PFSK-1 (cell line): ENCODE data around the gene TEX13D.

ENCODE experiments used
- FOXP2 ChIP-seq: optimal IDR thresholded peaks from 2 replicates; pipeline ENCODE3; 2011; ENCODE audit warnings: borderline replicate concordance, control low read depth, inconsistent platforms; ENCODE audit not compliant: insufficient read depth; ENCODE audit errors: extremely low read length, extremely low read depth
- POLR2AphosphoS5 ChIP-seq: IDR thresholded peaks from 2 replicates; pipeline ENCODE4 v1.6.1; 2012; ENCODE audit warnings: low read depth, mild to moderate bottlenecking, control low read depth, low read length, moderate library complexity
- REST ChIP-seq, 2 experiments: IDR thresholded peaks; 2 replicates each; pipeline versions ENCODE4 v1.6.1 to v1.8.0; 2011 to 2012; ENCODE audit warnings: low read depth in 2 of 2, low read length in 2 of 2, control low read depth in 1 of 2, inconsistent platforms in 1 of 2, mild to moderate bottlenecking in 1 of 2, moderate library complexity in 1 of 2; ENCODE audit not compliant: insufficient read depth in 1 of 2
- SIN3A ChIP-seq: IDR thresholded peaks from 2 replicates; pipeline ENCODE4 v1.6.1; 2012; ENCODE audit warnings: mild to moderate bottlenecking, low read length, moderate library complexity, borderline replicate concordance; ENCODE audit not compliant: insufficient read depth
- TAF1 ChIP-seq: IDR thresholded peaks from 2 replicates; pipeline ENCODE4 v1.6.1; 2012; ENCODE audit warnings: low read length, control low read depth, borderline replicate concordance; ENCODE audit not compliant: insufficient read depth

Gene TEX13D

GRCh38 chrX:124348885-124349453 lies 16.5 kb downstream of the TEX13D start:
- TF ChIP-seq SIN3A (no peak), FOXP2 (no peak), TAF1 (no peak), POLR2AphosphoS5 (no peak), REST (IDR thresholded peaks at IDR 0.05; ENCODE audit: insufficient read depth in 1 of 2, low read depth in 2 of 2, low read length in 2 of 2) (no peak)

DNA sequence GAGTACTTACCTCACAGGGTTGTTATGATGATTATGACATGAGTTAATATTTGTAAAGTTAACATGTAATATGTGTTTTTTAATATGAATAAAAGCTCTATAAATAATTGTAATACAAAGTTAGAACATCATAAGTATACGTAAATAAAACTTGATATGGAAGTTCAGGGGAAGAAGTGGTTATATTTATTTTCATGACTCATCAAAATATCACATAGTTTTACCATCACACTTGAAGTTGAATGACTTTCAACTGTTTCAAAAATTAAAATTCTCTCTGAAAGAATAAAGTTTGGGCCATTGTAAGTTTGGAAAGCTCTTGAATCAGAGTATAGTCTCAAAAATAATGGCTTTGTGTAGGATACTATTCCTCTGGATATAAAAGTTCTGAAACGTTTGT lies 22.2 kb downstream of the TEX13D start:
- TF ChIP-seq SIN3A (no peak), TAF1 (no peak)

GRCh38 chrX:124358800-124359383 lies 26.4 kb downstream of the TEX13D start:
- TF ChIP-seq FOXP2, result no peak
- no peak for TF ChIP-seq REST (IDR thresholded peaks at IDR 0.05; ENCODE audit: insufficient read depth in 1 of 2, low read depth in 2 of 2, low read length in 2 of 2)
- TF ChIP-seq TAF1, result no peak
- TF ChIP-seq POLR2AphosphoS5, result no peak
- TF ChIP-seq SIN3A, result no peak

DNA sequence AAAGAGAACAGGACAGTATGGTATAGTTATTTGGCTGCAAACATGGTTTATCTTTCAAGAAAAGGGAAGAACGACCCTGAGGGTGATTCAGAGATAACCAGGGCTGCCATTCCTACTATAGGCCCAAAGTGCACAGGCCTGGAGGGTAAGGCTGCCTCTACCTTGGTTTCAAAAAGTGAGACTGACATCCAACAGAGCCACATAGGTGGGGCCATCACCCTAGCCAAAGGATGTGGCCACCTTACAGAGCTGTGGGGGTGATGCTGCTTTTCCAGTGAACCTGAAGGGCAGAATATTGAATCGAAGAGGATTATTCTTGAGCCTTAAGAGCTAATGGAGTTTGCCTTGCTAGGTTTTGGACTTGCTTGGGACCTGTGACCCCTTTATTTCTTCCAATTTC lies 29.6 kb downstream of the TEX13D start:
- no peak for TF ChIP-seq REST (IDR thresholded peaks at IDR 0.05; ENCODE audit: insufficient read depth in 1 of 2, low read depth in 2 of 2, low read length in 2 of 2)
- TF ChIP-seq SIN3A, result no peak
- TF ChIP-seq FOXP2, result no peak
- TF ChIP-seq POLR2AphosphoS5, result no peak
- TF ChIP-seq TAF1, result no peak

GRCh38 chrX:124362761-124363160 lies 30.3 kb downstream of the TEX13D start:
- TF ChIP-seq POLR2AphosphoS5, result no peak
- no peak for TF ChIP-seq SIN3A
- TF ChIP-seq TAF1, result no peak
- no peak for TF ChIP-seq REST (IDR thresholded peaks at IDR 0.05; ENCODE audit: insufficient read depth in 1 of 2, low read depth in 2 of 2, low read length in 2 of 2)
- TF ChIP-seq FOXP2, result no peak
